HG03175 (cell line): ENCODE results near the gene RCE1.

ENCODE experiments used
- ATAC-seq: cut with Tn5 transposase; IDR thresholded peaks from one replicate; pipeline ENCODE4 v1.9.1; 2021; ENCODE audit warnings: mild to moderate bottlenecking, moderate library complexity; ENCODE audit not compliant: unreplicated experiment

The RCE1 gene

GRCh38 chr11:66868082-66868725, 25.0 kb downstream of the RCE1 start:
- ATAC-seq = no peak

DNA sequence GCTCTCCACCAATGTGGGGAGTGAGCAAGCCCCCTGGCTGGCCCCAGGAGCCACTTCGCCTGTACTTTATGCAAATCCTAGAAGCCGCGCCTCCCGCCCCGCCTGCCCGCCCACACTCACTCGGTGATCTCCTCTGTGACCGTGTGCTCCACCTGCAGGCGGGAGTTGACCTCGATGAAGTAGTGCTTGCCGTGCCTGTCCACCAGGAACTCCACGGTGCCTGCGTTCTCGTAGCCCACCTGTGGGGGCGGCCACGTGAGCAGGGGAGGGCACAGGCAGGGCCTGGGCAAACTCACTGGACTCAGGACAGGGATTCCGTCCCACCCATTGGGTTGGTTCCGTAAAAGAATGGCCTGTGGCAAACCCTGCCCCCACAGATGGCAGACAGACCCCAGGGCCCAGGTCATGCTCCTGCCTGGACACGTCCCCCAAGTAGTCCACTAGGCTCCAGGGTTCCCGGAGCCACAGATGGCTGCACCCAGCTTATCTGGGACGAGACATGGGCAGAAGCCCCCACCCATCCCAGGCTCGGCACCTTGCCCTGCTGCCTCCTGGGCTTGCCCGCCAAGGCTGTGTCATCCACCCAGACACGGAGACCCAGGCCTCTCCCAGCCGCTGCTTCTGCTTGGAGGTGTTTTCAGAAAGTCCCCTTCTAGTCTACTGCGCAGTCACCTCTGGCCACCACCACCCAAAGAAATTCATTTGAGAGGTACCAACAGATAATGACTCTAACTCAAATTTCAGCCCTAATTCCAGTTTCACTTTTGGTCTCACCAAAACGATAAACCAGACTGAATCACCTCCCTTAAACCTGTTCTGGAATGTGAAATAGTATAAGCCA, 25.7 kb downstream of the RCE1 start:
- ATAC-seq = peak; percentile 83

GRCh38 chr11:66869567-66869870, 26.3 kb downstream of the RCE1 start:
- ATAC-seq = no peak

DNA sequence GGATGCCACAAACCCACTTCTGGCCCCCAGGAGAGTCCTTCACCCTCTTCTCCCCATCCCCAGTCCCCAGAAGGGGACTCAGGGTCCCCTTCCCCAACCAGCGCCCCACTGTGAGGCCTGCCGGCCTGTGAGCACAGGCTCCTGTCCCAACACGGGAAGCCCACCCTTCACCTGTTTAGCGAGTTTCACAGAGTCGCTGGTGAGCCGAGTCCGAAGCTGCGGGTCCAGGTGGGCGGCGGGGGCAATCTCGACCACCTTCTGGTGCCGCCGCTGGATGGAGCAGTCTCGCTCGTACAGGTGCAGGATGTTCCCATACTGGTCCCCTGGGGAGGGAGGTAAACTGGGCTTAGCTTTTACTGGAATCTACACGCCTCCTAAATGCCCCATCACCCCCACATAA, 26.9 kb downstream of the RCE1 start:
- no peak for ATAC-seq

- no peak for ATAC-seq
Measured at GRCh38 chr11:66870616-66871520, 27.6 kb downstream of the RCE1 start.

- ATAC-seq = no peak
Measured at GRCh38 chr11:66871521-66871901, 28.3 kb downstream of the RCE1 start.

GRCh38 chr11:66874232-66874631, 31.0 kb downstream of the RCE1 start:
- no peak for ATAC-seq

- ATAC-seq = no peak
Measured at GRCh38 chr11:66875378-66875777, 32.1 kb downstream of the RCE1 start.

GRCh38 chr11:66877588-66878385, 34.5 kb downstream of the RCE1 start:
- ATAC-seq = no peak

- ATAC-seq = no peak
Measured at GRCh38 chr11:66878474-66878873, 35.2 kb downstream of the RCE1 start.

DNA sequence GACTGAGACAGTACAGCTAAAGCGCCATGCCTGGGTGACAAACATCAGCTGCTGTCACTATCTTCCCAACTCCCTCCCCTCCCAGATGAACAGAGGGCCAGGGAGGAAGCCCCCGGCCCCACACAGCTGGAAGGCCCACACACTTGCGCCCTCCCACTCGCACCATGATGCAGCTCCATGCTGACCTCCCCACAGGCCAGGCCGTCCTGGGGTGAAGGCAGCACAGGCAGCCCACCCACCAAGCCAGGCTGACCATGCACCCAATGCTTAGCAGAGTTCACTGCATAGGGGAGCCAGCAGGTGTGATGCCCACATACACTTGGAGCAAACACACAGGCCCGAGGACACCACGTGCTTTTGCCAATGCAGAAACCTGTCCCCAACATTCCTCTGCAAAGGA, 35.8 kb downstream of the RCE1 start:
- ATAC-seq = no peak

- ATAC-seq = no peak
Measured at GRCh38 chr11:66879583-66879982, 36.3 kb downstream of the RCE1 start.

DNA sequence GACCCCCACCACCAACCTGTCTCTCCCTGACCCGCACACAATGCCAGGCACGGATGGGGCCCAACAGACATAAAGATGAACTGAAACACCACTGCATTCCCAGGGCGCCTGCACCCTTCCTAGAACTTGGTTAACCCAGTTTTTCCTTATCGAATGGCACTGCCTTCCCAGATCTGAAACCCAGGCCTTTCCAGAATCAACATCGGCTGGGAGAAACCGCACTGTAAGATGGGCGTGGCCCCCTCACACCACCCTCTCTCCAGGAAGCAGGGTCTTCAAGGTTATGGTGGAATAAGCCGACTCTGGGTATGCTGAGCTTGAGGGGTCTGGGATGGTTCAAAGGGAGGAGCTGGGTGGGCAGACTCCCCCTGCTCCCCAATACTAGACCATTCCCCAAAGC, 36.8 kb downstream of the RCE1 start:
- no peak for ATAC-seq

DNA sequence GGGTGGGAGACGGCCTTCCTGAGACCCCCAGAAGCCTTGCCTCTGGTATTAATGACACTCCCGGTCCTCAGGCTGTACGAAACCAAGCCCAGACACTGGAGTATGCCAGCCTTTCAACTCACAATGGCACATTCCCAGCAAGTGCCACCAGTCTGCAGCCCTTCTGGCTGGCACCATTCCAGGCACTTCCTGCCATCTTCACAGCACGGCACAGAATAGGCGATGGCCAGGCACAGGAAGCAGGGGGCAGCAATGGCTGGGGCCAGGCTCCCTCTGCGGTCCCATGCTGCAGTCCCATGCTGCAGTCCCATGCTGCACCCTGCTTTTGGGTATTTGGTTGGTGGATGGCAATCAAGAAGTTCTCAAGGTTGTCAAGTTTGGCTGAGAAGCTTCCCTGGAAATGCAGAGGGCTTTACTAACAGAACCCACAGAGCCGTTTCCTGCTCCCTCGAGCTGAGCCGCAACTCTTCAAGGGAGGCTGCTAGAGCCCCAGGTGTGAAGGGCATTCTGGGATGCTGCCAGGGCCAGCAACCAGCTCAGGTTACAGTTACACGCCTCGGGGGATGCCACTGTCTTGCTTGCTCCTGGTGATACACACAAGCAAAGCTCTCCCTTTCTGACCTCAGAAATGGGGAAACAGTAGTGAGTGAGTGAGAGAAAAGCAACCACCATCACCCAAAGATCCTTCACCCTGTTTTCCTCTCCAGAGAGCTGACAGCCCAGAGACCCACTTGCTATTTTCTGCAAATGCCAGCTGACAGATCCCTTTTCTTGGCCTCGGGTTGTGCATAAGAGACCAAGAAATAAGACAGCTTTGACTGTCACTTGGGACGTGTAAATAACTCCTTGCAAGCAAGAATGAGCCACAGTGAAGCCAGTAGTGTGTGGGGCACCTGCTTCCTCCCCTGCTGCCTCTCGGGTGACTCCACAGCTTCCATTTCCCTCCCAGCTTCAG, 37.5 kb downstream of the RCE1 start:
- no peak for ATAC-seq

- ATAC-seq = no peak
Measured at GRCh38 chr11:66881451-66881835, 38.2 kb downstream of the RCE1 start.

- no peak for ATAC-seq
Measured at GRCh38 chr11:66881927-66882452, 38.7 kb downstream of the RCE1 start.

DNA sequence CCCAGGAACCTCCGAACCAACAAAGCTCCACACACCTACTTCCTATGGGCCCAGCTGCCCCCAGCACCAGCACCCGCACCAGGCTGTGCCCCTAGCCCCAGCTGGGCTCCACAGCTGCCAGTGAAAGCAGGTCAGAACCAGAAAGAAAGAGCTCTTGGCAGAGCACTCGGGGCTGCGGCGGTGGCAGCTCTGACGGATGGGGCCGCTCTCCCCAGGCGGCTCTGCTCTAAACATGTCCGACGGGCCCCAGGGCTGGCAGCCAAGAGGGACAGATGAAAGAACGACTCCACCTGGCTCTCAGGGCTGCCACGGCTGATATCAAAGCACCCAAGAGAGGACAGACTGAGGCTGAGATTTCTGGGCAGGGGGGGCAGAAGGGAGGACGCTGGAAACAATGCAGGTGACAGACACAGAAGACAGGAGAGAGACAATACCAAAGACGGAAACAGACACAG, 39.3 kb downstream of the RCE1 start:
- no peak for ATAC-seq

GRCh38 chr11:66883016-66883965, 40.0 kb downstream of the RCE1 start:
- no peak for ATAC-seq
